Measurements from ENCODE around the gene GRIP1.

Gene GRIP1

DNA sequence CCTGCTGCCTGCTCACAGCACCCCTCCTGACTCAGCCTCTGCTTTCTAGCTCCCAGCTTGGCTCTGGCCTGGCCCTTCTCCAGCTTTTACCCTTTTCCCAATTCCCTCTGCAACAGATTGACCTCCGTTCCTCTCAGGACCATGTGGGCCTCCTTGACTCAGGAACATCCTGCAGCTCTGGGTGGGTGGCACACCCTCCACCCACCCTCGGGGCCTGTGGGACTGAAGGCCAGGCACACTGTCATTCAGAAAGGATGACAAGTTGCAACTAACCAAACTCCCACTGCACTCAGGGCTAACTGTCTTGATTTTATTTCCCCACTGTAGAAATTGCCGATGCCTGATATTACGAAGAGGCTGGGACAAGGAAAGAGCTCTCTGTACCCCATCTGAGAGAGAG is 317.2 kb downstream of the GRIP1 start:
- TF ChIP-seq POLR2AphosphoS5 (IDR thresholded peaks at IDR 0.05; ENCODE audit: low read depth, low read length) (no peak), POLR2A (IDR thresholded peaks at IDR 0.05; ENCODE audit: low read depth, low read length) (no peak), TAF1 (IDR thresholded peaks at IDR 0.05; ENCODE audit: borderline replicate concordance, low read depth, low read length) (no peak)
- DNase-seq (ENCODE audit: insufficient read length) (no peak), FAIRE-seq (no peak)

DNA sequence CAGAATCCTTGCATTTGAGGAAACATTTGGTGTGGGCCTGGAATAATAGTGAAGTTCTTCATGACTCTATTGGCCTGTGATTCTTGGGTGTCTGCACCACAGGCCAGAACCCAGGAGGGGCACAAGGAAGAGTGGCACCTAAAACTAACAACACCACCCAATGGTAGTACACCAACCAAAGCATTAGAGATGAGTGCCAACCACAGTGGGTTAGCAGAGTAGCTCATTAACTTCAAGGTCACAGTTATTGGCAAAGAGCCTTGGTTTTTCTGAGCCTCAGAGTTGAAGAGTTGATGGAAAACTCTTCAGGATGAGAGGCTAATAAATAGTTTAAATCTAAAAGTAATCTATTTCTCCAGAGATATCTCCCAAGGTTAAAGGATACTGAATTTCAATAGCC is 319.6 kb downstream of the GRIP1 start:
- DNase-seq (ENCODE audit: insufficient read length) (no peak), FAIRE-seq (no peak)

DNA sequence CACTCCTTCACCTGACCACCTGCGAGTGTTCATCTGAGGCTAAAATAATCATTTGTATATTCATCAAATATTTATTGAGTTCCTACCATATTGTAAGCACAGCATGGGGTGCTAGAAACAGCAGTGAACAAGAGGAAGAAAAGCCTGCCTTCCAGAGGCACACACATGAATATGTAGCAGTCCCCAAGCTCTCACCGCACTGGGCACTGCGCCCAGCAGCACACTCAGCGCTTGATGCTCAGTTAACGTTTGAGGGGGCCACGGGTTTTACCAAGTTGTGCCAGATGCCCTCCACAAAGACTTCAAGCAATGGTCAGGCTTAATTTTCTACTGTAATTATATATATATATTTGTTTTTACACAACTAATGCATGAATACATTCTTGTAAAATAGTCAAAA is 324.6 kb downstream of the GRIP1 start:
- DNase-seq (ENCODE audit: insufficient read length) (no peak), FAIRE-seq (no peak)
- no peak for TF ChIP-seq POLR2A (IDR thresholded peaks at IDR 0.05; ENCODE audit: low read depth, low read length)
- TF ChIP-seq TAF1 (IDR thresholded peaks at IDR 0.05; ENCODE audit: borderline replicate concordance, low read depth, low read length) = no peak
- no peak for TF ChIP-seq POLR2AphosphoS5 (IDR thresholded peaks at IDR 0.05; ENCODE audit: low read depth, low read length)

More for the DNA sequence above, 319.6 kb downstream of the GRIP1 start:
- TF ChIP-seq POLR2AphosphoS5 (IDR thresholded peaks at IDR 0.05; ENCODE audit: low read depth, low read length) = no peak
- TF ChIP-seq TAF1 (IDR thresholded peaks at IDR 0.05; ENCODE audit: borderline replicate concordance, low read depth, low read length) = no peak
- no peak for TF ChIP-seq POLR2A (IDR thresholded peaks at IDR 0.05; ENCODE audit: low read depth, low read length)

DNA sequence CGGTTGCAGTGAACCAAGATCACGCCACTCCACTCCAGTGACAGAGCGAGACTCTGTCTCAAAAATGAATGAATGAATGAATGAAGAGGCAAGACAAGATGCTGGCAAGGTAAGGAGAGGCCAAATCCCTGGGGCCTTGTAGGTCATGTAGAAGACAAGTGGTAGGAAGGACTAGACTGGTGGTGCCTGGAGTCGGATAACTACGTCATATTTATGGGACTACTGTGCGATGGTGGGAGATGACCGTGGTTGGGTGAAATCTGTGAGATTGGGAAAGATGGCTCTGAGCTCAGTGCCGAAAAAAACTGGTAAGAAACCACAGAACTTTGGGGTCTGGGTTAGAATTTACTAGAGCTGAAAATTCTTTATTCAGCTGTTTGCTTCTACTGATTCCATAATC is 326.0 kb downstream of the GRIP1 start:
- DNase-seq (ENCODE audit: insufficient read length) (no peak), FAIRE-seq (no peak)
- TF ChIP-seq POLR2AphosphoS5 (IDR thresholded peaks at IDR 0.05; ENCODE audit: low read depth, low read length) (no peak), TAF1 (IDR thresholded peaks at IDR 0.05; ENCODE audit: borderline replicate concordance, low read depth, low read length) (no peak), POLR2A (IDR thresholded peaks at IDR 0.05; ENCODE audit: low read depth, low read length) (no peak)

DNA sequence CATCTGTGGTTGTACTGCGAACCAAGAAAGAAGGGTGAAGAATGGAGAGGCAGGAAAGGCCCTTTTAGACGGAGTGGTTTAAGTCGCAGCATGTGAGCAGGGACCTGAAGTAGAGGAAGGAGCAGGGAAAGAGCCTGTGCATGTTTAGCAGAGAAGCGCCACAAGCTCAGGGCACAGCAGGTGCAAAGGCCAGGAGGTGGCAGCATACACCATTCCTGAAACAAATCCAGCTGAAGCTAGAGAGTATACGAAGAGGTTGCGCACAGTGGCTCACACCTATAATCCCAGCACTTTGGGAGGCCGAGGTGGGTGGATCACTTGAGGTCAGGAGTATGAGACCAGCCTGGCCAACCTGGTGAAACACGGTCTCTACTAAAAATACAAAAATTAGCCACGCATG is 326.7 kb downstream of the GRIP1 start:
- no peak for DNase-seq (ENCODE audit: insufficient read length)
- FAIRE-seq = no peak
- TF ChIP-seq POLR2AphosphoS5 (IDR thresholded peaks at IDR 0.05; ENCODE audit: low read depth, low read length) (no peak), TAF1 (IDR thresholded peaks at IDR 0.05; ENCODE audit: borderline replicate concordance, low read depth, low read length) (no peak), POLR2A (IDR thresholded peaks at IDR 0.05; ENCODE audit: low read depth, low read length) (no peak)

DNA sequence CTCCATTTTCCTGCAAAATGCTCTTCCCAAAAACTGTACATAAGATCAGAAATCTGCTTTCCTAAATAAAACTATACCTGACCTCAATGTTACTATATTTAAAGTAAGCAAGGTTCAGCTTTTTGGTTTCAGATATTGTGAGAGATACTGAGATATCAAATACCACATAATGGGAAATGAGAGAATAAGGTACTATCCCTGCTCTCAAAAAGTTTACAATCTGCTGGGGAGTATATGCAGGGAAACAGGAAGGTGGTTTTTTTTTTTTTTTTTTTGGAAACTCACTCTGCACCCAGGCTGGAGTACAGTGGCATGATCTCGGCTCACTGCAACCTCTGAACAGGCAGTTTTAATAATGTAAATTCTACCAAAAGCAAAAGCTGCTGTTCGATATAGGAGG is 327.6 kb downstream of the GRIP1 start:
- TF ChIP-seq TAF1 (IDR thresholded peaks at IDR 0.05; ENCODE audit: borderline replicate concordance, low read depth, low read length) = no peak
- no peak for TF ChIP-seq POLR2AphosphoS5 (IDR thresholded peaks at IDR 0.05; ENCODE audit: low read depth, low read length)
- no peak for TF ChIP-seq POLR2A (IDR thresholded peaks at IDR 0.05; ENCODE audit: low read depth, low read length)
- DNase-seq (ENCODE audit: insufficient read length) (no peak), FAIRE-seq (no peak)

DNA sequence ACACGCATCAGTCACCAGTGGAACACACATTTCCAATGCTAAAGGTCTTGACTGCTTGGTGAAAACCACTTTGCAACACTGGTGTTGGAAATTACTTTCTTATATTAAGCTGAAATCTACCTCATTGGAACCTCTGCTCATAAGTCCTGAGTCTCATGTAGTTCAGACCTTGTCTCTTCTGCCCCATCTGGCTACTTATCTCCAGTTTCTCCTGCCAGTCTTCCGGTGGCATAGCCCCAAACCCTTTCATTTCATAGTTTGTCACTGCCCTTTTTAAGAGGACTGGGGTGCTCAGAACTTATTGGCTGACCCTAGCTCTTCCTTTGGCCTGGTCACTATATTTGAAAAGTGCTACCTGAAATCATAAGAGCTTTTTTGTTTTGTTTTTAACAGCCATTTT is 332.9 kb downstream of the GRIP1 start:
- no peak for TF ChIP-seq TAF1 (IDR thresholded peaks at IDR 0.05; ENCODE audit: borderline replicate concordance, low read depth, low read length)
- no peak for TF ChIP-seq POLR2A (IDR thresholded peaks at IDR 0.05; ENCODE audit: low read depth, low read length)
- TF ChIP-seq POLR2AphosphoS5 (IDR thresholded peaks at IDR 0.05; ENCODE audit: low read depth, low read length) = no peak
- DNase-seq (ENCODE audit: insufficient read length) = no peak
- no peak for FAIRE-seq

DNA sequence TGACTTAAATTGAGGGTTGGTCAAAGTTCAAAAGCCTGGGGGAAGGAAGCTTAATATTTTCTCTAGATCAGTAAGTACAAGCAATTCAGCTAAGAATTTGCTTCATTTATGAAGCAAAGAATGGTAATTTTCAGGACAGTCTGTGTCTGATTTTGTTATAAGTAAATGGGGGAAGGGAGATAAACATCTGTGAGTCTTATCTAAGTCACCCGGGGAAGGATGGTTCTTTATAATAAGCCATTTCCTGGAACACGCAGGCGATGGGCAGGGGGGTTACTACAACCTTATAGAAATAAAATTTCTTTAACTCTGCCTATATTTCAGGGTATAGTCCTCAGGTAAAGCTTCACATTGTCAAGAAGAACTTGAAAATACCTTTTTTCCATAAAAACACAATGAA is 333.7 kb downstream of the GRIP1 start:
- no peak for FAIRE-seq
- DNase-seq (ENCODE audit: insufficient read length) = no peak

DNA sequence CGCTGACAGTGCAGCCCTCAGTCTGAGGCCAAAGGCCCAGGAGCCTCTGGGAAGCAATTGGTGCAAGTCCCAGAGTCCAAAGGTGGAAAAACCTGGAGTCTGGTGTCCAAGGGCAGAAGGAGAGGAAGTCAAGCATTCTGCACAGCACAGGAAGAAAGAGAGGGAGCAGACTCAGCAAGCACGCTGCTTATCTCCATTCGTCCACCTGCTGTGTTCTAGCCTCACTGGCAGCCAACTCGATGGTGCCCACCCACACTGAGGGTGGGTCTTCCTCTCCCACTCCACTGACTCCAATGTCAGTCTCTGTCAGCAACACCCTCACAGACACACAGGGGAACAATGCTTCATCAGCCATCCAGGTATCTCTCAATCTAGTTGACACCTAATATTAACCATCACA is 337.8 kb downstream of the GRIP1 start:
- DNase-seq (ENCODE audit: insufficient read length) (no peak), FAIRE-seq (no peak)
- no peak for TF ChIP-seq POLR2A (IDR thresholded peaks at IDR 0.05; ENCODE audit: low read depth, low read length)

More for the DNA sequence above, 333.7 kb downstream of the GRIP1 start:
- TF ChIP-seq POLR2AphosphoS5 (IDR thresholded peaks at IDR 0.05; ENCODE audit: low read depth, low read length) (no peak), POLR2A (IDR thresholded peaks at IDR 0.05; ENCODE audit: low read depth, low read length) (no peak), TAF1 (IDR thresholded peaks at IDR 0.05; ENCODE audit: borderline replicate concordance, low read depth, low read length) (no peak)

DNA sequence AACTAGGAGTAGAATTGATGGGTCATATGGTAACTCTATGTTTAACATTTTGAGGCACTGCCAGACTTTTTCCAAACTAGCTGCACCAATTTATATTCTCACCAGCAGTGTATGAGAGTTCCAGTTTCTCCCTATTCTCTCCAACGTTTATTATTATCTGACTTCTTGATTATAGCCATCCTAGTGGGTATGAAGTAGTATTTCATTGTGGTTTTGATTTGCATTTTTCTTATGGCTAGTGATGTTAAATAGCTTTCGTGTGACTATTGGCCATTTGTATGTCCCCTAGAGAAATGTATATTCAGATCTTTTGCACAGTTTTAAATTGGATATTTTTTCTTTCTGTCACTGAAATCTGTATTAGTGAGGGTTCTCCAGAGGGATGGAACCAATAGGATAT is 338.7 kb downstream of the GRIP1 start:
- no peak for DNase-seq (ENCODE audit: insufficient read length)
- TF ChIP-seq POLR2A (IDR thresholded peaks at IDR 0.05; ENCODE audit: low read depth, low read length) (no peak), POLR2AphosphoS5 (IDR thresholded peaks at IDR 0.05; ENCODE audit: low read depth, low read length) (no peak), TAF1 (IDR thresholded peaks at IDR 0.05; ENCODE audit: borderline replicate concordance, low read depth, low read length) (no peak)
- FAIRE-seq = no peak

DNA sequence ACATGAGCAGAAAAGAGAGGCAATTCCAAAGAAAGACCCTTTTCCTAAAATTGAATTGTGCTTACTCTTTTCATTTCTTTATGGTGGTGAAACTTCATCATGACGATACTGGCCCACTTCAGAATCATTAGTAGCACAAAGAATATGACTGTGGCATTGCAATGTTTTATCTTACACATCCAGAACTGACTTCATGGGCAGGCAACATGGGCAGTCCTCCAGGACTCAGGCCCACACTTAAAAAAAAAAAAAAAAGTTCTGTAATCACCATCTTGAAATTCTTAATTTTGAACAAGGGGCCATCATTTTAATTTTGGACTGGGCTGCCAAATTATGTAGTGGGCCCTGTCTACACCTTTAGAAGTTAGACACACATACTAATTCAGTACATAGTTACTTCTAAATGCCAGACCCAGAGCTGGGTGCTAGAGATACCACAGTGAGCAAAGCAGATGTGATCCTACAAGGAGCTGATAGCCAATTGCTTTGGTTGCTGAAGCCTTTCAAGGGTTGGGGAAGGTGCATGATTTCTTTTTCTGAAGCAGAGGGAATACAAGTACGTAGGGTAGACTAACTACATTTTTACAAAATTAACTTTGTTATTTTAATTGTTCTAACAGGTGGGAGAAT is 341.4 kb downstream of the GRIP1 start:
- no peak for FAIRE-seq
- no peak for DNase-seq (ENCODE audit: insufficient read length)
- TF ChIP-seq POLR2A (IDR thresholded peaks at IDR 0.05; ENCODE audit: low read depth, low read length) (no peak), POLR2AphosphoS5 (IDR thresholded peaks at IDR 0.05; ENCODE audit: low read depth, low read length) (no peak), TAF1 (IDR thresholded peaks at IDR 0.05; ENCODE audit: borderline replicate concordance, low read depth, low read length) (no peak)

DNA sequence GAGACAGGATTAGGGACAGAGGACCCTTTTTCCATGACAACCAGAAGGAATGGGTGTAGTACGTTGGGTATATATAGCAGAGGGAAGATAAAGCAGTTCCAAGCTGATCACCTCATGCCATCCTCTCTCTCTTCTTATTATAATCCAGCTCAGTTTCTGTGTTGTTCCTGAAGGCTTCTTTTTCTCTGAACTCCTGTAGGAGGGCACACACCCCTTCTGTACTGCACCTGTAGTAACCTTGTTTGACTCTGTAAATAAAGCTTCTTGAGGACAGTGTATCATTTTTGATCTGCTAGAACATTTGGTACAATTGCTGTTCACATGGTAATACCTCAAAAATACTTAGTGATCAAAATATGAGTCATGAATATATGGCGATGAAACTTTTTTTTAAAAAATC is 343.1 kb downstream of the GRIP1 start:
- DNase-seq (ENCODE audit: insufficient read length) (no peak), FAIRE-seq (no peak)
- no peak for TF ChIP-seq POLR2AphosphoS5 (IDR thresholded peaks at IDR 0.05; ENCODE audit: low read depth, low read length)
- TF ChIP-seq TAF1 (IDR thresholded peaks at IDR 0.05; ENCODE audit: borderline replicate concordance, low read depth, low read length) = no peak
- no peak for TF ChIP-seq POLR2A (IDR thresholded peaks at IDR 0.05; ENCODE audit: low read depth, low read length)

DNA sequence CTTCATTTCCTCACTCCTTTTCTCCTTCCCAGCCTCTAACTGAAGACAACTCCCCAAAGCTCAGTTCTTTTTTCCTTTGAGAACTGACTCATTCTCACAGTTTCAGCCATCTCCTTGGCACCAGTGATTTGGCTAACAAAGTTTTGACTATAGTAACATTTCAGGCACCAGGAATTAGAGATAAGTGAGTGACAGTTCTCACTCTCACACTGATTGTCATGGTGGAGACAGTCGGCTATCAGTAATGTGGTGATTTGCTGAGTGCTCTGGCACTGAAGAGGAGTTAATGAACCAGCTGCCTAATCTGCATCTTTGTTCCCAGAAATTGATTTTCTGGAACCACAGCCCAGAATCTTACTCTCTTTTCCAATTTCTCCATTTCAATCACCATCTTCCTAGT is 347.1 kb downstream of the GRIP1 start:
- no peak for DNase-seq (ENCODE audit: insufficient read length)
- no peak for FAIRE-seq
- TF ChIP-seq POLR2AphosphoS5 (IDR thresholded peaks at IDR 0.05; ENCODE audit: low read depth, low read length) = no peak
- TF ChIP-seq POLR2A (IDR thresholded peaks at IDR 0.05; ENCODE audit: low read depth, low read length) = no peak
